ENCODE results near the gene IFNL1.
"Not testable (repeated sequence)": the region's sequence is repeated elsewhere in the genome, so short reads cannot be mapped to it uniquely, and the experiment has no call there.

The IFNL1 gene

GRCh38 chr19:39270036-39270871 is 26.0 kb upstream of the IFNL1 start:
- DNase-seq: no peak

GRCh38 chr19:39273859-39274258 is 22.3 kb upstream of the IFNL1 start:
- not testable (repeated sequence) for DNase-seq

- DNase-seq: no peak
Measured at GRCh38 chr19:39275578-39275977, 20.6 kb upstream of the IFNL1 start.

- no peak for DNase-seq
Measured at GRCh38 chr19:39276740-39277139, 19.5 kb upstream of the IFNL1 start.

- DNase-seq: no peak
Measured at GRCh38 chr19:39277598-39277997, 18.6 kb upstream of the IFNL1 start.

- DNase-seq: no peak
Measured at GRCh38 chr19:39282021-39282420, 14.2 kb upstream of the IFNL1 start.

GRCh38 chr19:39284032-39284431 is 12.2 kb upstream of the IFNL1 start:
- no peak for DNase-seq

- no peak for DNase-seq
Measured at GRCh38 chr19:39293394-39293793, 2.8 kb upstream of the IFNL1 start.

GRCh38 chr19:39296906-39297305 is 699 bp downstream of the IFNL1 start:
- DNase-seq: no peak

- no peak for DNase-seq
Measured at GRCh38 chr19:39297931-39298634, 1.9 kb downstream of the IFNL1 start.

- no peak for DNase-seq
Measured at GRCh38 chr19:39299404-39299803, 3.2 kb downstream of the IFNL1 start.

- DNase-seq: no peak
Measured at GRCh38 chr19:39299832-39300231, 3.6 kb downstream of the IFNL1 start.

- no peak for DNase-seq
Measured at GRCh38 chr19:39301021-39301420, 4.8 kb downstream of the IFNL1 start.

- no peak for DNase-seq
Measured at GRCh38 chr19:39301562-39301961, 5.4 kb downstream of the IFNL1 start.

- no peak for DNase-seq
Measured at GRCh38 chr19:39303373-39304184, 7.4 kb downstream of the IFNL1 start.

GRCh38 chr19:39304185-39304513 is 7.9 kb downstream of the IFNL1 start:
- no peak for DNase-seq

GRCh38 chr19:39304701-39305571 is 8.7 kb downstream of the IFNL1 start:
- no peak for DNase-seq

GRCh38 chr19:39306075-39306474 is 9.9 kb downstream of the IFNL1 start:
- no peak for DNase-seq

GRCh38 chr19:39307046-39307821 is 11.0 kb downstream of the IFNL1 start:
- DNase-seq: peak; percentile 76

GRCh38 chr19:39307822-39308530 is 11.8 kb downstream of the IFNL1 start:
- peak; percentile 57 for DNase-seq

All from retina (tissue), 1 donor.